Measurements from ENCODE around the gene LRBA.

GRCh38 chr4:150579551-150580234, 435.4 kb downstream of the LRBA start:
- no peak for TF ChIP-seq CTCF (IDR thresholded peaks at IDR 0.05)
- TF ChIP-seq POLR2A (IDR thresholded peaks at IDR 0.05): no peak

Measured in testis (tissue), 2 donors.